ENCODE measurements around the gene RNF144B.

GRCh38 chr6:18436341-18436740, 49.2 kb downstream of the RNF144B start:
- TF ChIP-seq POLR2A (IDR thresholded peaks at IDR 0.05; ENCODE audit: extremely low read depth, insufficient read length) (no peak), MAX (IDR thresholded peaks at IDR 0.05; ENCODE audit: low read depth, low read length) (no peak)
- TF ChIP-seq, protein P1, sequence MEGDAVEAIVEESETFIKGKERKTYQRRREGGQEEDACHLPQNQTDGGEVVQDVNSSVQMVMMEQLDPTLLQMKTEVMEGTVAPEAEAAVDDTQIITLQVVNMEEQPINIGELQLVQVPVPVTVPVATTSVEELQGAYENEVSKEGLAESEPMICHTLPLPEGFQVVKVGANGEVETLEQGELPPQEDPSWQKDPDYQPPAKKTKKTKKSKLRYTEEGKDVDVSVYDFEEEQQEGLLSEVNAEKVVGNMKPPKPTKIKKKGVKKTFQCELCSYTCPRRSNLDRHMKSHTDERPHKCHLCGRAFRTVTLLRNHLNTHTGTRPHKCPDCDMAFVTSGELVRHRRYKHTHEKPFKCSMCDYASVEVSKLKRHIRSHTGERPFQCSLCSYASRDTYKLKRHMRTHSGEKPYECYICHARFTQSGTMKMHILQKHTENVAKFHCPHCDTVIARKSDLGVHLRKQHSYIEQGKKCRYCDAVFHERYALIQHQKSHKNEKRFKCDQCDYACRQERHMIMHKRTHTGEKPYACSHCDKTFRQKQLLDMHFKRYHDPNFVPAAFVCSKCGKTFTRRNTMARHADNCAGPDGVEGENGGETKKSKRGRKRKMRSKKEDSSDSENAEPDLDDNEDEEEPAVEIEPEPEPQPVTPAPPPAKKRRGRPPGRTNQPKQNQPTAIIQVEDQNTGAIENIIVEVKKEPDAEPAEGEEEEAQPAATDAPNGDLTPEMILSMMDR (IDR thresholded peaks at IDR 0.05; ENCODE audit: low read depth, low read length), result no peak

Data from NB4 (cell line).